ENCODE results near the gene TCAIM.

DNA sequence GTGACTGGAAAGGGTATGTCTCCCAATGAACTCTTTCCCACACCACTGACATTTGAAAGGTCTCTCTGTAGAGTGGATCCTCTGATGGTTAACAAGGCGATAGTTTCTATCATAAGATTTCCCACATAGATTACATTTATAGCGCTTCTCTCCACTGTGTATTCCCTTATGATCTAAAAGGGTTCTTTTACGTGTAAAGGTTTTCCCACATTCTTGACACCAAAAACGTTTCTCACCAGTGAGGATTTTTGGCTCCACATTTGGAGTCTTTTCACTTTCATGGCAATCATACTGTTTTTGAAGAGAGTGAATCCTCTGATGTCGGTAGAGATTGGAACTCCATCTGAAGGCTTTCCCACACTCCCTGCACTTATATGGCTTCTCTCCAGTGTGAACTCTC is 108.4 kb downstream of the TCAIM start:
- TF ChIP-seq, protein P1, sequence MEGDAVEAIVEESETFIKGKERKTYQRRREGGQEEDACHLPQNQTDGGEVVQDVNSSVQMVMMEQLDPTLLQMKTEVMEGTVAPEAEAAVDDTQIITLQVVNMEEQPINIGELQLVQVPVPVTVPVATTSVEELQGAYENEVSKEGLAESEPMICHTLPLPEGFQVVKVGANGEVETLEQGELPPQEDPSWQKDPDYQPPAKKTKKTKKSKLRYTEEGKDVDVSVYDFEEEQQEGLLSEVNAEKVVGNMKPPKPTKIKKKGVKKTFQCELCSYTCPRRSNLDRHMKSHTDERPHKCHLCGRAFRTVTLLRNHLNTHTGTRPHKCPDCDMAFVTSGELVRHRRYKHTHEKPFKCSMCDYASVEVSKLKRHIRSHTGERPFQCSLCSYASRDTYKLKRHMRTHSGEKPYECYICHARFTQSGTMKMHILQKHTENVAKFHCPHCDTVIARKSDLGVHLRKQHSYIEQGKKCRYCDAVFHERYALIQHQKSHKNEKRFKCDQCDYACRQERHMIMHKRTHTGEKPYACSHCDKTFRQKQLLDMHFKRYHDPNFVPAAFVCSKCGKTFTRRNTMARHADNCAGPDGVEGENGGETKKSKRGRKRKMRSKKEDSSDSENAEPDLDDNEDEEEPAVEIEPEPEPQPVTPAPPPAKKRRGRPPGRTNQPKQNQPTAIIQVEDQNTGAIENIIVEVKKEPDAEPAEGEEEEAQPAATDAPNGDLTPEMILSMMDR (IDR thresholded peaks at IDR 0.05): no peak
- no peak for TF ChIP-seq POLR2A (IDR thresholded peaks at IDR 0.05)
